Measurements from ENCODE around the gene EOMES.
A peak's percentile ranks its signal among the peaks of the same experiment; 100 is the strongest.

EOMES gene

DNA sequence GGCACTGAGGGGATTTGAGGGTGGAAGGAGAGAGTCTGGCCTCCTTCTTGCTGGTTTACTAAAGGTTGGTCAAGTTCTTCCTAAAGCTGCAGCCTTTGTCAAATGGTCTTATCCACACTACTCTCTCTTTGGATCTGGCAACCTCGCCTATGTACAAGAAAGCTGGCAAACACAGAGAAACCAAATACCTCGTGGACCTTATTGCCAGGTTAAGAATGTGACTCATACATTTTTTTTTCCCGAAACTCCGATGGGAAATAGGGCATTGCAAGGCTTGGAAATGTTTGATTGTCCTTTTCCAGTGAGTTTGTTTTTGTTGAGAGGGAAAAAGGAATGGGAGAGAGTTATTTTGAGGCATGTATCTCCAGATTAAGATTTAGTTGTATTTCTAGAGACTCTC is 13.9 kb downstream of the EOMES start:
- DNase-seq (ENCODE audit: low read depth), result no peak
- H3K4me3 ChIP-seq (ENCODE audit: low read depth, low read length), result no peak overlapping the region
- TF ChIP-seq, protein P1, sequence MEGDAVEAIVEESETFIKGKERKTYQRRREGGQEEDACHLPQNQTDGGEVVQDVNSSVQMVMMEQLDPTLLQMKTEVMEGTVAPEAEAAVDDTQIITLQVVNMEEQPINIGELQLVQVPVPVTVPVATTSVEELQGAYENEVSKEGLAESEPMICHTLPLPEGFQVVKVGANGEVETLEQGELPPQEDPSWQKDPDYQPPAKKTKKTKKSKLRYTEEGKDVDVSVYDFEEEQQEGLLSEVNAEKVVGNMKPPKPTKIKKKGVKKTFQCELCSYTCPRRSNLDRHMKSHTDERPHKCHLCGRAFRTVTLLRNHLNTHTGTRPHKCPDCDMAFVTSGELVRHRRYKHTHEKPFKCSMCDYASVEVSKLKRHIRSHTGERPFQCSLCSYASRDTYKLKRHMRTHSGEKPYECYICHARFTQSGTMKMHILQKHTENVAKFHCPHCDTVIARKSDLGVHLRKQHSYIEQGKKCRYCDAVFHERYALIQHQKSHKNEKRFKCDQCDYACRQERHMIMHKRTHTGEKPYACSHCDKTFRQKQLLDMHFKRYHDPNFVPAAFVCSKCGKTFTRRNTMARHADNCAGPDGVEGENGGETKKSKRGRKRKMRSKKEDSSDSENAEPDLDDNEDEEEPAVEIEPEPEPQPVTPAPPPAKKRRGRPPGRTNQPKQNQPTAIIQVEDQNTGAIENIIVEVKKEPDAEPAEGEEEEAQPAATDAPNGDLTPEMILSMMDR (conservative IDR thresholded peaks at IDR 0.05; ENCODE audit: low read depth, low read length), result no peak

GRCh38 chr3:27699067-27699466 is 23.1 kb downstream of the EOMES start:
- no peak for DNase-seq (ENCODE audit: low read depth)
- no peak overlapping the region for H3K4me3 ChIP-seq (ENCODE audit: low read depth, low read length)
- TF ChIP-seq, protein P1 (conservative IDR thresholded peaks at IDR 0.05; ENCODE audit: low read depth, low read length), result no peak

GRCh38 chr3:27696906-27697305 is 25.2 kb downstream of the EOMES start:
- peak; percentile 42 for DNase-seq (ENCODE audit: low read depth)
- TF ChIP-seq, protein P1 (conservative IDR thresholded peaks at IDR 0.05; ENCODE audit: low read depth, low read length), result no peak
- no peak overlapping the region for H3K4me3 ChIP-seq (ENCODE audit: low read depth, low read length)

DNA sequence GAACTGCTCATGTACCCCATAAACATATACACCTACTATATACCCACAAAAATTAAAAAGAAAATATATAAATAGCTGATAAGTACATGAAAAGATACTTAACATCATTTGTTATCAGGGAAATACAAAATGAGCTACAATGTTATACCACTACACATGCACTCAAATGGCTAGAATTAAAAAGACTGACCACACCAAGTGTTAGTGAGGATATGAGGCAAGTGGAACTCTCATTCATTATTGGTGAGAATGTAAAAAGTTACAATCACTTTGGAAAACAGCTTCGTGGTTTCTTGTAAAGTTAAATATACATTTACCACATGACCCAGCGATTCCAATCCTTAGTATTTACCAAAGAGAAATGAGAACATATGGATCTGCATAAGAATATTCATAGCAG is 26.5 kb downstream of the EOMES start:
- DNase-seq (ENCODE audit: low read depth), result no peak
- TF ChIP-seq, protein P1 (conservative IDR thresholded peaks at IDR 0.05; ENCODE audit: low read depth, low read length), result no peak

DNA sequence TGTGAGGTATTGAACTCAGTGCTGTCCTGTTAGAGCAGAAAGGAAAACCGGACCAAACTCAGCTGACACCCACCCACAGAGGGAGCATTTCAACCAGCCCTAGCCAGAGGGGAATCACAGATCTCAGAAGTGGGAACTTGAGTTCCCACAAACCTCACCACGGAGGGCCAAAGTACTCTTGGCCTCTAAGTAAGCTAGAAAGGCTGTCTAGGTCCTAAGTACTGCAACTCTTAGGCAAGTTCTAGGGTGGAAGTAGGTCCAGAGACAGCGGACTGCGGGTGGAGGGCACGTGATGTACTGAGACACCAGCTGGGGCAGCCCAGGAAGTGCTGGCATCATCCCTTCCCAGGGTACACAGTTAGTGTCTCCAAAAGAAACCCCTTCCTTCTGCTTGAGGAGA is 34.1 kb downstream of the EOMES start:
- no peak for DNase-seq (ENCODE audit: low read depth)
- no peak overlapping the region for H3K4me3 ChIP-seq (ENCODE audit: low read depth, low read length)
- TF ChIP-seq, protein P1 (conservative IDR thresholded peaks at IDR 0.05; ENCODE audit: low read depth, low read length), result no peak

More for the DNA sequence above, 26.5 kb downstream of the EOMES start:
- H3K4me3 ChIP-seq (ENCODE audit: low read depth, low read length), result no peak overlapping the region

- H3K4me3 ChIP-seq (ENCODE audit: low read depth, low read length), result no peak overlapping the region
- TF ChIP-seq, protein P1 (conservative IDR thresholded peaks at IDR 0.05; ENCODE audit: low read depth, low read length), result no peak
- DNase-seq (ENCODE audit: low read depth), result peak; percentile 91
These were observed 35.5 kb downstream of the EOMES start for GRCh38 chr3:27686642-27687041.

DNA sequence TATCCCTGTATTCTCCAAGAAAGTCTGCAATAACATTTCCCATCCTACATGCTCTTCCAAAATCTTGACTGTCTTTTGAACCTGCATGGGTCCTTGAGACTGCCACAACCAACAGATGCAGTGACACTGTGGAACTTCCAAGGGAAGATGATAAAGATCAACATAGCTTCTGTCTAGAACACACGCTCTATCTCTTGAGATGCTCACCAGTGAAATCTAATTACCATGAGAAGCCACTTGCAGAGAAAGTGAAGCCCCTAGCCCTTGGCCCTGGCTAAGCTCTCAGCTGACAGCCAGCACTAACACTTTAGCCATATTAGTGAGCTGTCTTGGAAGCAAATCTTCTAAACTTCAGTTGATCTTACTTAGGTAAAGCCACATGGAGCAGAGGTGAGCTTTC is 36.6 kb downstream of the EOMES start:
- H3K4me3 ChIP-seq (ENCODE audit: low read depth, low read length), result no peak overlapping the region
- no peak for DNase-seq (ENCODE audit: low read depth)
- TF ChIP-seq, protein P1 (conservative IDR thresholded peaks at IDR 0.05; ENCODE audit: low read depth, low read length), result no peak
